Right cardiac atrium (tissue), 5 donors: ENCODE results near the gene WNK1. TPM values are rescaled to one million over a fixed set of nuclear protein-coding genes. Genes with fewer than 3 reads are reported as not detected.
"Not testable (repeated sequence)": the region's sequence is repeated elsewhere in the genome, so short reads cannot be mapped to it uniquely, and the experiment has no call there.

ENCODE experiments used
- ATAC-seq, 2 donors: fragments of 200-7000 bp; cut with Tn5 transposase; one replicate each; pipeline versions ENCODE4 v1.8.0 to v1.9.1; 2020; ENCODE audit warnings: moderate library complexity in 2 of 2, mild to moderate bottlenecking in 1 of 2
- DNase-seq, 3 donors: peaks; one replicate each; pipeline ENCODE4 v3.0.0-alpha.2; 2020
- H3K27ac ChIP-seq: one replicate; pipeline ENCODE4 v1.5.1; 2013; ENCODE audit warnings: mild to moderate bottlenecking, low read length, control low read depth, moderate library complexity
- H3K27me3 ChIP-seq: one replicate; pipeline ENCODE4 v1.6.1; 2013; ENCODE audit not compliant: control insufficient read depth, insufficient read depth
- H3K4me1 ChIP-seq: one replicate; pipeline ENCODE4 v1.6.1; 2013; ENCODE audit warnings: low read length; ENCODE audit not compliant: control insufficient read depth, insufficient read depth
- H3K4me3 ChIP-seq: one replicate; pipeline ENCODE4 v1.5.1; 2013; ENCODE audit warnings: low read length, control low read depth
- H3K9me3 ChIP-seq: one replicate; pipeline ENCODE4 v1.6.1; 2013; ENCODE audit warnings: low read length; ENCODE audit not compliant: control insufficient read depth
- WGBS: extraction: QIAGEN DNeasy Blood & Tissue Kit; methylation state at CpG from one replicate; pipeline ENCODE4 v1.1.7; 2013; 5-methylcytosine and 5-hydroxymethylcytosine counted together
- intact Hi-C, 4 donors: fragments of 100-400 bp; cut with DNase I; formaldehyde crosslinking; loops; one replicate each; pipeline versions ENCODE4 v1.11.0 to v1.14.0; 2022 to 2023
- polyA plus RNA-seq: library from polyadenylated mRNA; stranded (reverse); fragments of 200-250 nt; gene quantifications from one replicate; pipeline ENCODE4 v1.2.3, GENCODE V29; 2013
- total RNA-seq, 4 donors: library from RNA; stranded (reverse); fragmentation: NEBNext Ultra II Directional; extraction: Animal tissue kit (Norgen Biotek cat#: 25700); gene quantifications; one replicate each; pipeline ENCODE4 v1.2.1, GENCODE V29; 2021
- donor health status: healthy with polysubstance abuse.
- donor health status: DM: no; HTN: yes; CAD: no.
- donor health status: DM: no; HTN: no; CAD: no.
- donor health status: DM: no; HTN: yes; CAD: no; lungs with severe emphysema.
- donor health status: DM: yes; HTN: yes; CAD: no.

The WNK1 gene
- total and polyA plus RNA-seq, 5 donors, result 88.2 to 319 (median 249) TPM

- H3K27ac ChIP-seq, result no peak overlapping the region
- intact Hi-C loops, result no loop called here
- H3K9me3 ChIP-seq, result no peaks in the 10 kb centered on the region
- H3K4me3 ChIP-seq, result no peak overlapping the region
- WGBS, result 68% methylated on average over 2 of the region's 2 CpGs
- no peaks in the 10 kb centered on the region for H3K27me3 ChIP-seq
- DNase-seq (no peak), ATAC-seq (no peak)
- peaks cover 3% of the 10 kb centered on the region for H3K4me1 ChIP-seq
These were observed 28.5 kb downstream of the WNK1 start for GRCh38 chr12:780750-781379.

GRCh38 chr12:785706-786105 lies 33.3 kb downstream of the WNK1 start:
- Histone ChIP-seq H3K4me3 (no peak overlapping the region), H3K4me1 (peaks cover 5% of the 10 kb centered on the region), H3K27me3 (no peaks in the 10 kb centered on the region), H3K9me3 (no peaks in the 10 kb centered on the region), H3K27ac (no peak overlapping the region)
- 65% methylated on average over 2 of the region's 2 CpGs for WGBS
- ATAC-seq (no peak), DNase-seq (no peak)
- intact Hi-C loops, result no loop called here

GRCh38 chr12:788288-788687 lies 35.9 kb downstream of the WNK1 start:
- WGBS, result 88% methylated on average over 4 of the region's 4 CpGs
- intact Hi-C loops, result no loop called here
- Histone ChIP-seq H3K27me3 (no peaks in the 10 kb centered on the region), H3K9me3 (no peaks in the 10 kb centered on the region), H3K27ac (no peak overlapping the region), H3K4me1 (peaks cover 5% of the 10 kb centered on the region), H3K4me3 (no peak overlapping the region)
- ATAC-seq (no peak), DNase-seq (no peak)

- intact Hi-C loops, DNase-seq, H3K4me1 ChIP-seq, ATAC-seq, H3K27me3 ChIP-seq, H3K4me3 ChIP-seq, H3K27ac ChIP-seq, H3K9me3 ChIP-seq: not testable (repeated sequence)
- WGBS, result 87% methylated on average over 4 of the region's 4 CpGs
These were observed 36.4 kb downstream of the WNK1 start for GRCh38 chr12:788762-789161.

- intact Hi-C loops, result no loop called here
- peak; percentile 36 to 43 for ATAC-seq
- Histone ChIP-seq H3K27ac (no peak overlapping the region), H3K9me3 (no peaks in the 10 kb centered on the region), H3K27me3 (no peaks in the 10 kb centered on the region), H3K4me3 (no peak overlapping the region), H3K4me1 (peaks cover 3% of the 10 kb centered on the region)
- WGBS, result 75% methylated on average over 3 of the region's 3 CpGs
- no peak for DNase-seq
These were observed 37.6 kb downstream of the WNK1 start for GRCh38 chr12:789852-790563.

GRCh38 chr12:790608-791007 lies 38.2 kb downstream of the WNK1 start:
- peaks cover 3% of the 10 kb centered on the region for H3K4me1 ChIP-seq
- DNase-seq, result no peak
- H3K27ac ChIP-seq, result no peak overlapping the region

GRCh38 chr12:793037-793436 lies 40.7 kb downstream of the WNK1 start:
- no peaks in the 10 kb centered on the region for H3K27me3 ChIP-seq
- intact Hi-C loops, result no loop called here
- 78% methylated on average over 3 of the region's 3 CpGs for WGBS
- H3K4me1 ChIP-seq, result peaks cover 4% of the 10 kb centered on the region
- H3K4me3 ChIP-seq, result no peak overlapping the region
- no peaks in the 10 kb centered on the region for H3K9me3 ChIP-seq
- no peak overlapping the region for H3K27ac ChIP-seq
- ATAC-seq, result no peak
- no peak for DNase-seq

More at GRCh38 chr12:790608-791007, 38.2 kb downstream of the WNK1 start:
- no peaks in the 10 kb centered on the region for H3K27me3 ChIP-seq
- intact Hi-C loops, result no loop called here
- no peaks in the 10 kb centered on the region for H3K9me3 ChIP-seq
- H3K4me3 ChIP-seq, result no peak overlapping the region
- 66% methylated on average over 1 of the region's 1 CpG for WGBS
- ATAC-seq, result no peak

GRCh38 chr12:793711-794110 lies 41.3 kb downstream of the WNK1 start:
- Histone ChIP-seq H3K27me3 (no peaks in the 10 kb centered on the region), H3K27ac (no peak overlapping the region), H3K9me3 (no peaks in the 10 kb centered on the region), H3K4me1 (peaks cover 4% of the 10 kb centered on the region), H3K4me3 (no peak overlapping the region)
- ATAC-seq (no peak), DNase-seq (no peak)
- intact Hi-C loops, result no loop called here

GRCh38 chr12:795305-795704 lies 42.9 kb downstream of the WNK1 start:
- Histone ChIP-seq H3K4me1 (peaks cover 3% of the 10 kb centered on the region), H3K9me3 (no peaks in the 10 kb centered on the region), H3K27ac (no peak overlapping the region), H3K4me3 (no peak overlapping the region), H3K27me3 (no peaks in the 10 kb centered on the region)
- ATAC-seq (no peak), DNase-seq (no peak)
- WGBS, result 64% methylated on average over 4 of the region's 4 CpGs
- intact Hi-C loops, result no loop called here

- Histone ChIP-seq H3K4me1 (peaks cover 10% of the 10 kb centered on the region), H3K27me3 (no peaks in the 10 kb centered on the region), H3K4me3 (no peak overlapping the region), H3K27ac (no peak overlapping the region), H3K9me3 (no peaks in the 10 kb centered on the region)
- DNase-seq, result no peak
- no peak for ATAC-seq
- intact Hi-C loops, result no loop called here
These were observed 48.0 kb downstream of the WNK1 start for GRCh38 chr12:800401-800800.

GRCh38 chr12:802242-803120 lies 50.1 kb downstream of the WNK1 start:
- H3K4me3 ChIP-seq, result no peak overlapping the region
- ATAC-seq (no peak), DNase-seq (no peak)
- H3K9me3 ChIP-seq, result no peaks in the 10 kb centered on the region
- 17% methylated on average over 3 of the region's 3 CpGs for WGBS
- no peak overlapping the region for H3K27ac ChIP-seq
- intact Hi-C loops, result no loop called here
- H3K4me1 ChIP-seq, result peaks cover 7% of the 10 kb centered on the region
- no peaks in the 10 kb centered on the region for H3K27me3 ChIP-seq
